NCI-H146 treated with DMSO at 0.1 percent for 48 hours (cell line): ENCODE results near the gene VSIG10.
A peak's percentile ranks its signal among the peaks of the same experiment; 100 is the strongest.
"Not testable (repeated sequence)": the region's sequence is repeated elsewhere in the genome, so short reads cannot be mapped to it uniquely, and the experiment has no call there.

Experiments
- DNase-seq: peaks from one replicate; lab custom pipeline; 2025; ENCODE audit not compliant: unreplicated experiment; lab: John Stamatoyannopoulos, UW

VSIG10 gene

GRCh38 chr12:118107694-118108093 is 3.9 kb upstream of the VSIG10 start:
- no peak for DNase-seq

- DNase-seq = no peak
These were observed 3.2 kb upstream of the VSIG10 start for GRCh38 chr12:118107011-118107410.

- DNase-seq = peak; percentile 29
These were observed 610 bp downstream of the VSIG10 start for GRCh38 chr12:118103201-118103600.

- DNase-seq = no peak
These were observed 1.2 kb downstream of the VSIG10 start for GRCh38 chr12:118102609-118103008.

GRCh38 chr12:118102070-118102469 is 1.7 kb downstream of the VSIG10 start:
- no peak for DNase-seq

- DNase-seq = no peak
These were observed 2.8 kb downstream of the VSIG10 start for GRCh38 chr12:118101051-118101450.

GRCh38 chr12:118098911-118099671 is 4.7 kb downstream of the VSIG10 start:
- peak; percentile 70 for DNase-seq

GRCh38 chr12:118098401-118098800 is 5.4 kb downstream of the VSIG10 start:
- DNase-seq = no peak

- no peak for DNase-seq
These were observed 9.8 kb downstream of the VSIG10 start for GRCh38 chr12:118094039-118094438.

GRCh38 chr12:118089782-118090181 is 14.0 kb downstream of the VSIG10 start:
- no peak for DNase-seq

GRCh38 chr12:118082161-118082560 is 21.6 kb downstream of the VSIG10 start:
- DNase-seq = no peak

GRCh38 chr12:118081521-118081920 is 22.3 kb downstream of the VSIG10 start:
- DNase-seq = not testable (repeated sequence)

- no peak for DNase-seq
These were observed 30.0 kb downstream of the VSIG10 start for GRCh38 chr12:118073768-118074167.

GRCh38 chr12:118070650-118071049 is 33.2 kb downstream of the VSIG10 start:
- DNase-seq = no peak

- DNase-seq = no peak
These were observed 35.4 kb downstream of the VSIG10 start for GRCh38 chr12:118068445-118068844.

GRCh38 chr12:118065380-118065779 is 38.4 kb downstream of the VSIG10 start:
- no peak for DNase-seq

- no peak for DNase-seq
These were observed 39.2 kb downstream of the VSIG10 start for GRCh38 chr12:118064608-118065007.

- DNase-seq = no peak
These were observed 40.0 kb downstream of the VSIG10 start for GRCh38 chr12:118063576-118064391.

- peak; percentile 70 for DNase-seq
These were observed 41.7 kb downstream of the VSIG10 start for GRCh38 chr12:118061873-118062843.

- DNase-seq = peak; percentile 32
These were observed 42.6 kb downstream of the VSIG10 start, which contains the start of gene WSB2 for GRCh38 chr12:118061011-118061872. Gene WSB2, minus strand, starts transcription at chr12:118061179. Its CDS starts 131 bp downstream, at chr12:118061048.
